Measurements from ENCODE around the gene GIGYF2.

- no peak for TF ChIP-seq CTCF (IDR thresholded peaks at IDR 0.05)
- TF ChIP-seq EZH2phosphoT487 (IDR thresholded peaks at IDR 0.05; ENCODE audit: borderline replicate concordance, low read depth), result no peak
- no peak for TF ChIP-seq SIN3A (IDR thresholded peaks at IDR 0.05; ENCODE audit: borderline replicate concordance, low read depth, low read length)
- no peak for TF ChIP-seq RXRA (IDR thresholded peaks at IDR 0.05; ENCODE audit: borderline replicate concordance, low read depth)
- no peak for TF ChIP-seq YY1 (IDR thresholded peaks at IDR 0.05; ENCODE audit: low read depth)
- TF ChIP-seq RAD21 (IDR thresholded peaks at IDR 0.05; ENCODE audit: low read length), result no peak
- TF ChIP-seq JUND (IDR thresholded peaks at IDR 0.05), result no peak
- TF ChIP-seq POLR2AphosphoS5 (IDR thresholded peaks at IDR 0.05; ENCODE audit: low read depth, low read length), result no peak
These were observed 193.9 kb downstream of the GIGYF2 start for GRCh38 chr2:232890896-232891601.
